CD4-positive, alpha-beta T cell treated with Interleukin-12 subunit alpha and Interleukin-12 subunit beta, for 1 hour (primary cell): ENCODE results near the gene ARHGAP26.
"Not testable (repeated sequence)": the region's sequence is repeated elsewhere in the genome, so short reads cannot be mapped to it uniquely, and the experiment has no call there.

Experiments
- DNase-seq: peaks from one replicate; pipeline ENCODE4 v3.0.0-alpha.2; 2020

The ARHGAP26 gene

GRCh38 chr5:142913728-142914338 is 143.7 kb downstream of the ARHGAP26 start:
- no peak for DNase-seq

- no peak for DNase-seq
These were observed 144.9 kb downstream of the ARHGAP26 start for GRCh38 chr5:142915038-142915437.

GRCh38 chr5:142915813-142916424 is 145.7 kb downstream of the ARHGAP26 start:
- DNase-seq = peak; percentile 5

GRCh38 chr5:142918959-142919635 is 148.9 kb downstream of the ARHGAP26 start:
- no peak for DNase-seq

- no peak for DNase-seq
These were observed 150.9 kb downstream of the ARHGAP26 start for GRCh38 chr5:142920849-142921612.

- peak; percentile 49 for DNase-seq
These were observed 152.2 kb downstream of the ARHGAP26 start for GRCh38 chr5:142922223-142922952.

- peak; percentile 26 for DNase-seq
These were observed 154.1 kb downstream of the ARHGAP26 start for GRCh38 chr5:142924135-142924883.

- DNase-seq = no peak
These were observed 155.6 kb downstream of the ARHGAP26 start for GRCh38 chr5:142925795-142926194.

GRCh38 chr5:142926549-142926948 is 156.4 kb downstream of the ARHGAP26 start:
- no peak for DNase-seq

GRCh38 chr5:142928999-142929398 is 158.8 kb downstream of the ARHGAP26 start:
- DNase-seq = not testable (repeated sequence)

- peak; percentile 51 for DNase-seq
These were observed 159.4 kb downstream of the ARHGAP26 start for GRCh38 chr5:142929587-142929986.

- no peak for DNase-seq
These were observed 160.4 kb downstream of the ARHGAP26 start for GRCh38 chr5:142930395-142931110.

GRCh38 chr5:142931896-142932686 is 161.9 kb downstream of the ARHGAP26 start:
- no peak for DNase-seq

- no peak for DNase-seq
These were observed 164.0 kb downstream of the ARHGAP26 start for GRCh38 chr5:142934051-142934762.

- DNase-seq = no peak
These were observed 164.8 kb downstream of the ARHGAP26 start for GRCh38 chr5:142935014-142935413.

- no peak for DNase-seq
These were observed 167.2 kb downstream of the ARHGAP26 start for GRCh38 chr5:142937374-142937773.

GRCh38 chr5:142938266-142938880 is 168.2 kb downstream of the ARHGAP26 start:
- DNase-seq = no peak

GRCh38 chr5:142939006-142939405 is 168.8 kb downstream of the ARHGAP26 start:
- no peak for DNase-seq

GRCh38 chr5:142939884-142940283 is 169.7 kb downstream of the ARHGAP26 start:
- DNase-seq = no peak
